Osteoblast (primary cell): ENCODE results near the gene NMT1. TPM values are rescaled to one million over a fixed set of nuclear protein-coding genes. Genes with fewer than 3 reads are reported as not detected.

Experiments used
- DNase-seq: peaks from one replicate; pipeline ENCODE4 v3.0.0; 2011; ENCODE audit warnings: low spot score, mixed read lengths; ENCODE audit not compliant: insufficient read length; ENCODE audit errors: missing footprints
- H2AFZ ChIP-seq: 2 replicates; pipeline ENCODE4 v1.6.0; 2011; ENCODE audit warnings: mild to moderate bottlenecking, low read length
- H3K27ac ChIP-seq: 2 replicates; pipeline ENCODE4 v1.5.1; 2011; ENCODE audit warnings: mild to moderate bottlenecking, low read depth, low read length, moderate library complexity
- H3K27me3 ChIP-seq: 2 replicates; pipeline ENCODE4 v1.6.0; 2012; ENCODE audit warnings: mild to moderate bottlenecking, control low read depth, inconsistent platforms, low read length, moderate library complexity; ENCODE audit not compliant: insufficient read depth
- H3K36me3 ChIP-seq: 2 replicates; pipeline ENCODE4 v1.5.1; 2011; ENCODE audit warnings: mild to moderate bottlenecking, low read length, control low read depth, moderate library complexity; ENCODE audit not compliant: insufficient read depth
- H3K4me1 ChIP-seq: 2 replicates; pipeline ENCODE4 v1.5.1; 2011; ENCODE audit warnings: mild to moderate bottlenecking, low read length, control low read depth, moderate library complexity; ENCODE audit not compliant: insufficient read depth
- H3K4me2 ChIP-seq: 2 replicates; pipeline ENCODE4 v1.6.0; 2011; ENCODE audit warnings: mild to moderate bottlenecking, low read length; ENCODE audit not compliant: insufficient read depth
- H3K4me3 ChIP-seq: fragments of 200-600 bp; sonication (generic); 3 replicates; pipeline ENCODE4 v1.5.1; 2012; ENCODE audit warnings: mild to moderate bottlenecking, low read length, inconsistent platforms; ENCODE audit not compliant: insufficient read depth
- H3K79me2 ChIP-seq: 2 replicates; pipeline ENCODE4 v1.6.0; 2012; ENCODE audit warnings: mild to moderate bottlenecking, low read length, control low read depth, inconsistent platforms; ENCODE audit not compliant: insufficient read depth
- H3K9me3 ChIP-seq: 2 replicates; pipeline ENCODE4 v1.5.1; 2011; ENCODE audit warnings: low read depth, low read length, control low read depth
- H4K20me1 ChIP-seq: 2 replicates; pipeline ENCODE4 v1.6.0; 2012; ENCODE audit warnings: mild to moderate bottlenecking, low read length, control low read depth; ENCODE audit not compliant: insufficient read depth
- total RNA-seq: library from RNA; depleted of rRNA; stranded (reverse); fragments of >200 nt; gene quantifications from 2 replicates; pipeline ENCODE4 v1.2.3, GENCODE V29; 2012
- TF ChIP-seq, protein P1 (sequence below): IDR thresholded peaks from 2 replicates; pipeline ENCODE4 v1.5.1; 2011; ENCODE audit warnings: mild to moderate bottlenecking, low read depth, low read length, moderate library complexity; ENCODE audit errors: extremely low read depth

NMT1 gene
- total RNA-seq, 1 donor = 51.8 TPM

GRCh38 chr17:45104029-45104428 lies 42.9 kb downstream of the NMT1 start:
- H3K4me2 ChIP-seq = no peak overlapping the region
- DNase-seq = peak; percentile 81
- no peaks in the 10 kb centered on the region for H3K4me1 ChIP-seq
- H3K79me2 ChIP-seq = peaks cover 9% of the 10 kb centered on the region
- H3K27ac ChIP-seq = no peak overlapping the region
- peaks cover 78% of the 10 kb centered on the region for H3K36me3 ChIP-seq
- no peaks in the 10 kb centered on the region for H3K9me3 ChIP-seq
- no peak overlapping the region for H2AFZ ChIP-seq
- H3K4me3 ChIP-seq = no peak overlapping the region
- TF ChIP-seq, protein P1, sequence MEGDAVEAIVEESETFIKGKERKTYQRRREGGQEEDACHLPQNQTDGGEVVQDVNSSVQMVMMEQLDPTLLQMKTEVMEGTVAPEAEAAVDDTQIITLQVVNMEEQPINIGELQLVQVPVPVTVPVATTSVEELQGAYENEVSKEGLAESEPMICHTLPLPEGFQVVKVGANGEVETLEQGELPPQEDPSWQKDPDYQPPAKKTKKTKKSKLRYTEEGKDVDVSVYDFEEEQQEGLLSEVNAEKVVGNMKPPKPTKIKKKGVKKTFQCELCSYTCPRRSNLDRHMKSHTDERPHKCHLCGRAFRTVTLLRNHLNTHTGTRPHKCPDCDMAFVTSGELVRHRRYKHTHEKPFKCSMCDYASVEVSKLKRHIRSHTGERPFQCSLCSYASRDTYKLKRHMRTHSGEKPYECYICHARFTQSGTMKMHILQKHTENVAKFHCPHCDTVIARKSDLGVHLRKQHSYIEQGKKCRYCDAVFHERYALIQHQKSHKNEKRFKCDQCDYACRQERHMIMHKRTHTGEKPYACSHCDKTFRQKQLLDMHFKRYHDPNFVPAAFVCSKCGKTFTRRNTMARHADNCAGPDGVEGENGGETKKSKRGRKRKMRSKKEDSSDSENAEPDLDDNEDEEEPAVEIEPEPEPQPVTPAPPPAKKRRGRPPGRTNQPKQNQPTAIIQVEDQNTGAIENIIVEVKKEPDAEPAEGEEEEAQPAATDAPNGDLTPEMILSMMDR = no peak
- no peaks in the 10 kb centered on the region for H3K27me3 ChIP-seq
- peaks cover 13% of the 10 kb centered on the region for H4K20me1 ChIP-seq

DNA sequence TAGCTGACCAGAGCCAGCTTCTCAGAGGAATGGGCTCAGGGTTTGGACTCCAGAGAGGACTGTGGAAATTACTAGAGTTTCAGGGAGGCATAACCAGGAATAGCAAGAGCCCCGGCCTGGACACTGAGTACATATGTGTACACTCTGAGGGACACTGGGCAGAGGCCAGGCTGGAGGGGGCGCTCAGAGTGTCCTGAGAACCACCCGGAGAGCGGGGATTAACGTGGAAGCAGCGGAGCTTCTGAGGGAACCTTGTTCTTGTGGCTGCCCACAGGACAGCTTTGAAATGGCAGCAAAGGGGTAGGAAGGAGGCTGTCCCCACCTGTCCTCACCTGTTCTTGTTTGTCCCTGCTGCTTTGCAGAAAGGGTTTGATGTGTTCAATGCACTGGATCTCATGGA lies 43.4 kb downstream of the NMT1 start:
- TF ChIP-seq, protein P1 = no peak
- Histone ChIP-seq H2AFZ (no peak overlapping the region), H4K20me1 (peaks cover 13% of the 10 kb centered on the region), H3K4me1 (no peaks in the 10 kb centered on the region), H3K4me3 (no peak overlapping the region), H3K27ac (no peak overlapping the region), H3K36me3 (peaks cover 75% of the 10 kb centered on the region), H3K9me3 (no peaks in the 10 kb centered on the region), H3K27me3 (no peaks in the 10 kb centered on the region), H3K79me2 (peaks cover 9% of the 10 kb centered on the region), H3K4me2 (no peak overlapping the region)
- DNase-seq = peak; percentile 45

DNA sequence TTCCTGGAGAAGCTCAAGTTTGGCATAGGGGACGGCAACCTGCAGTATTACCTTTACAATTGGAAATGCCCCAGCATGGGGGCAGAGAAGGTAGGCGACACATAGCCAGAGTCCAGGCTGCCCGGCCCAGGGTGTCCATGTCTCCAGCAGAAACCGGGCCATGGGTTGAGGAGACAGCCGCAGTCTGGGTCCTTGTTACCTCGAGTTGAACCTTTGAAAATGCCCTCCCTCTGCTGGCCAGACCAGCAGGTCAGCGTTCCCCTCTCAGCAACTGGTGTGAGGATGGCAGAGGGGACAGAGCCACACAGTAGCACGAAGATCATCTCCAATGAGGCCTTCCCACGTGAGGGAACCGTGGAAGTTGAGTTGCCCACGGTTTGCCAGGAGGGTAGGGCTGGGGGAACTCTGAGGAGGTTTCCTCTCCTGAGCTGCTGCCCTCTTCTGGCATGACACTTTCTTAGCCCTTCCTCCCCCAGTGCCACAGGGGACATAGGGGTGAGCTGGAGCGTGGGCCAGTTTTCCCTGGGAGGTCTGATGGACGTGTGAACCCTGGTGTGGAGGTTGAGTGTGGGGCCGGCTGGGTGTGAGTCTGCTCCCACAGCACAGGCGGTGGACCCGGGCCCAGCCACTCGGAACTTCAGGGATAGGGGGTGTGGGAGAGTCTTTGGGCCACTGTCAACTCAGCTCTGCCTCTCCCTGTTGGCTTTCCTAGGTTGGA lies 43.9 kb downstream of the NMT1 start:
- Histone ChIP-seq H3K27ac (no peak overlapping the region), H3K4me2 (no peak overlapping the region), H4K20me1 (peaks cover 11% of the 10 kb centered on the region), H3K4me1 (no peaks in the 10 kb centered on the region), H3K4me3 (no peak overlapping the region), H3K27me3 (no peaks in the 10 kb centered on the region), H3K79me2 (peaks cover 9% of the 10 kb centered on the region), H2AFZ (no peak overlapping the region), H3K36me3 (peaks cover 70% of the 10 kb centered on the region), H3K9me3 (no peaks in the 10 kb centered on the region)
- peak; percentile 50 for DNase-seq
- TF ChIP-seq, protein P1 = no peak

DNA sequence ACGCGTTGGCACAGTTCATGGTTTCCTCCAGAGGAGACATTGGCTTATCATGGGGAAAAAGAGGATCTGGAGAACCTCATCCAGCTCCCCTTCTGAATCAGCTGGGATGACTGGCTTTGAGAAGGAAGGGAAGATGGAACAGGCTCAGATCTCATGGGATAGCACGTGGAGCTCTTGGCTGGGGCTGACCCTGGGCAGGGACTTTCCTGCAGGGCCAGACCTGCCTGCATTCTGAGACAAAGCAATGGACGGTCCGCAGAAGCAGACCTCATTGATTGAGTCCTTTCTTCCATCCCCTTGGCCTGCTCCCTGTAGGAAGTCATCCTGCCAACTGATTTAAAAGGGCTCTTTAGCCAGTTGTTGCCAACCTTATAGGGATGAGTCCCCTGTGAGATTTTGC lies 45.0 kb downstream of the NMT1 start:
- Histone ChIP-seq H3K4me2 (no peak overlapping the region), H2AFZ (no peak overlapping the region), H3K4me3 (no peak overlapping the region), H3K27me3 (no peaks in the 10 kb centered on the region), H3K27ac (no peak overlapping the region), H4K20me1 (peaks cover 11% of the 10 kb centered on the region), H3K9me3 (no peaks in the 10 kb centered on the region), H3K79me2 (peaks cover 9% of the 10 kb centered on the region), H3K4me1 (no peaks in the 10 kb centered on the region), H3K36me3 (peaks cover 70% of the 10 kb centered on the region)
- peak; percentile 51 for DNase-seq
- TF ChIP-seq, protein P1 = no peak
